Pancreas (tissue), 10 donors: ENCODE measurements around the gene HOXD4. TPM values are rescaled to one million over a fixed set of nuclear protein-coding genes. Genes with fewer than 3 reads are reported as not detected.
A peak's percentile ranks its signal among the peaks of the same experiment; 100 is the strongest.

ENCODE experiments used
- ATAC-seq, 4 donors: fragments of 200-7000 bp; cut with Tn5 transposase; one replicate each; pipeline versions ENCODE4 v1.8.0 to v1.9.1; 2020; ENCODE audit warnings: mild to moderate bottlenecking in 4 of 4, moderate library complexity in 4 of 4
- DNase-seq, 6 donors: peaks; one replicate each; pipeline ENCODE4 v3.0.0-alpha.2; 2020
- FAIRE-seq: peaks from 2 replicates; lab custom pipeline; 2012; peaks lifted over from hg19 to GRCh38; lab: Jason Lieb, UNC
- H3K27ac ChIP-seq, 4 donors: fragments of 200-600 bp; sonication (generic); 1 replicate in 3 of 4; 2 replicates in 1 of 4; pipeline versions ENCODE4 v1.5.0 to v1.8.0; 2020
- H3K27me3 ChIP-seq, 4 donors: fragments of 200-600 bp; one replicate each; pipeline ENCODE4 v1.8.0; 2021
- H3K36me3 ChIP-seq, 3 donors: fragments of 200-600 bp; sonication (generic) in 1 of 3; one replicate each; pipeline versions ENCODE4 v1.5.0 to v1.8.0; 2020 to 2021
- H3K4me1 ChIP-seq, 3 donors: fragments of 200-600 bp; one replicate each; pipeline ENCODE4 v1.8.0; 2021
- H3K4me3 ChIP-seq, 4 donors: fragments of 200-600 bp; sonication (generic) in 2 of 4; one replicate each; pipeline versions ENCODE4 v1.5.0 to v1.8.0; 2020 to 2021
- H3K9me3 ChIP-seq, 4 donors: fragments of 200-600 bp; one replicate each; pipeline ENCODE4 v1.8.0; 2021
- WGBS, 2 donors: extraction: QIAGEN DNeasy Blood & Tissue Kit; methylation state at CpG; one replicate each; pipeline ENCODE4 v1.1.7; 2013; 5-methylcytosine and 5-hydroxymethylcytosine counted together
- intact Hi-C, 3 donors: fragments of 100-400 bp; cut with DNase I; formaldehyde crosslinking; loops; one replicate each; pipeline versions ENCODE4 v1.11.1 to v1.14.2; 2022
- polyA plus RNA-seq, 2 donors: library from polyadenylated mRNA; stranded (reverse); fragments of 200-250 nt; gene quantifications; one replicate each; pipeline ENCODE4 v1.2.3, GENCODE V29; 2013
- total RNA-seq, 6 donors: library from RNA; stranded (reverse); fragmentation: NEBNext Ultra II Directional in 4 of 6; extraction: Animal tissue kit (Norgen Biotek cat#: 25700) in 4 of 6; gene quantifications; one replicate each; pipeline versions ENCODE4 v1.2.1 to v1.2.4, GENCODE V29; 2021 to 2023
- TF ChIP-seq, protein P1 (sequence below), 4 donors: fragments of 200-600 bp; sonication (generic) in 3 of 4; IDR thresholded peaks; one replicate each; pipeline versions ENCODE4 v1.5.0 to v1.8.0; 2021; ENCODE audit warnings: antibody characterized with exemption in 4 of 4
- donor health status: healthy with polysubstance abuse.
- donor health status: DM: no; HTN: no; CAD: no; lungs with moderate emphysema.
- donor health status: DM: no; HTN: no; CAD: no.
- donor health status: control.
- donor health status: control.
- donor health status: Bipolar disorder and iron deficiency.
- donor health status: DM: yes; HTN: yes; CAD: no.
- donor health status: DM: no; HTN: no; CAD: no.
- donor health status: DM: no; HTN: no; CAD: no.
- donor health status: DM: yes; HTN: yes; CAD: no.

HOXD4 gene
- total and polyA plus RNA-seq, 8 donors, result 0.13 to 1.8 (median 0.31) TPM; not detected in 2

DNA sequence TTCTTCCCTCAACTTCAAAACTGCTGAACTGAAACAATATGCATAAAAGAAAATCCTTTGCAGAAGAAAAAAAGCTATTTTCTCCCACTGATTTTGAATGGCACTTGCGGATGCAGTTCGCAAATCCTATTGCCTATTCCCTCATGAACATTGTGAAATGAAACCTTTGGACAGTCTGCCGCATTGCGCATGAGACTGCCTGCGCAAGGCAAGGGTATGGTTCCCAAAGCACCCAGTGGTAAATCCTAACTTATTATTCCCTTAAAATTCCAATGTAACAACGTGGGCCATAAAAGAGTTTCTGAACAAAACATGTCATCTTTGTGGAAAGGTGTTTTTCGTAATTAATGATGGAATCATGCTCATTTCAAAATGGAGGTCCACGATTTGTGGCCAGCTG is 13.4 kb upstream of the HOXD4 start:
- H3K4me3 ChIP-seq, result no peak overlapping the region
- intact Hi-C loops, result loop anchor here (5.0 to 10.0 kb wide), 3 partner anchors 317 to 504 kb away; no protein-coding TSS in a partner anchor

DNA sequence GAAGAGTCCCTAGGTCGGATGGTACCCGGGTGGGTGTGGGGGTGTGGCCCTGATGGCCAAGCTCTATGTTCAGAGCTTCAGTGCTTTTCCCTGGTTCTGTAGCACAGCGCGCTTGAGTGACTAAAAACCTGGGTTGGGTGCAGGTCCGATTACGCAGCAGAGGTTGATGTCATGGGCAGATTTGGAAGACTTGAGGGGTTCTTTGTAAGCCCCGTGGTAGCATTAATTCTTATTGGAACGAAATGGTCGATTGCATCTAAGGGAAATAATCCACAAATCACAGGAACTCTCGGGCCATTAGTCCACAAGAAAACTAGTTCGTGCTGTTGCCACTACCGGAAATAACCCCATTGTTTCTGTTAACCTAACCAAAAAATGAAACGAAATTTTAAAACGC is 12.8 kb upstream of the HOXD4 start:
- WGBS, 2 donors, result 9 to 13% methylated on average over 14 of the region's 14 CpGs
- Histone ChIP-seq H3K36me3 (no peaks in the 10 kb centered on the region), H3K4me1 (peaks cover 0 to 6% (median 0%) of the 10 kb centered on the region in 3 donors), H3K4me3 (no peak overlapping the region), H3K27me3 (peaks cover 0 to 62% (median 15%) of the 10 kb centered on the region in 4 donors), H3K27ac (no peak overlapping the region), H3K9me3 (no peaks in the 10 kb centered on the region)
- intact Hi-C loops, result loop anchor here (5.0 to 10.0 kb wide), 3 partner anchors 316 to 504 kb away; no protein-coding TSS in a partner anchor
- DNase-seq (no peak), FAIRE-seq (no peak), ATAC-seq (no peak)
- TF ChIP-seq, protein P1, sequence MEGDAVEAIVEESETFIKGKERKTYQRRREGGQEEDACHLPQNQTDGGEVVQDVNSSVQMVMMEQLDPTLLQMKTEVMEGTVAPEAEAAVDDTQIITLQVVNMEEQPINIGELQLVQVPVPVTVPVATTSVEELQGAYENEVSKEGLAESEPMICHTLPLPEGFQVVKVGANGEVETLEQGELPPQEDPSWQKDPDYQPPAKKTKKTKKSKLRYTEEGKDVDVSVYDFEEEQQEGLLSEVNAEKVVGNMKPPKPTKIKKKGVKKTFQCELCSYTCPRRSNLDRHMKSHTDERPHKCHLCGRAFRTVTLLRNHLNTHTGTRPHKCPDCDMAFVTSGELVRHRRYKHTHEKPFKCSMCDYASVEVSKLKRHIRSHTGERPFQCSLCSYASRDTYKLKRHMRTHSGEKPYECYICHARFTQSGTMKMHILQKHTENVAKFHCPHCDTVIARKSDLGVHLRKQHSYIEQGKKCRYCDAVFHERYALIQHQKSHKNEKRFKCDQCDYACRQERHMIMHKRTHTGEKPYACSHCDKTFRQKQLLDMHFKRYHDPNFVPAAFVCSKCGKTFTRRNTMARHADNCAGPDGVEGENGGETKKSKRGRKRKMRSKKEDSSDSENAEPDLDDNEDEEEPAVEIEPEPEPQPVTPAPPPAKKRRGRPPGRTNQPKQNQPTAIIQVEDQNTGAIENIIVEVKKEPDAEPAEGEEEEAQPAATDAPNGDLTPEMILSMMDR (IDR thresholded peaks at IDR 0.05), result no peak

More for the DNA sequence above, 13.4 kb upstream of the HOXD4 start:
- Histone ChIP-seq H3K27me3 (peaks cover 0 to 66% (median 18%) of the 10 kb centered on the region in 4 donors), H3K9me3 (no peaks in the 10 kb centered on the region), H3K36me3 (no peaks in the 10 kb centered on the region), H3K27ac (no peak overlapping the region), H3K4me1 (peaks cover 0 to 6% (median 0%) of the 10 kb centered on the region in 3 donors)
- ATAC-seq, result no peak
- FAIRE-seq, result no peak
- no peak for DNase-seq
- WGBS, 2 donors, result 29 to 35% methylated on average over 8 of the region's 8 CpGs
- TF ChIP-seq, protein P1 (IDR thresholded peaks at IDR 0.05), result no peak

DNA sequence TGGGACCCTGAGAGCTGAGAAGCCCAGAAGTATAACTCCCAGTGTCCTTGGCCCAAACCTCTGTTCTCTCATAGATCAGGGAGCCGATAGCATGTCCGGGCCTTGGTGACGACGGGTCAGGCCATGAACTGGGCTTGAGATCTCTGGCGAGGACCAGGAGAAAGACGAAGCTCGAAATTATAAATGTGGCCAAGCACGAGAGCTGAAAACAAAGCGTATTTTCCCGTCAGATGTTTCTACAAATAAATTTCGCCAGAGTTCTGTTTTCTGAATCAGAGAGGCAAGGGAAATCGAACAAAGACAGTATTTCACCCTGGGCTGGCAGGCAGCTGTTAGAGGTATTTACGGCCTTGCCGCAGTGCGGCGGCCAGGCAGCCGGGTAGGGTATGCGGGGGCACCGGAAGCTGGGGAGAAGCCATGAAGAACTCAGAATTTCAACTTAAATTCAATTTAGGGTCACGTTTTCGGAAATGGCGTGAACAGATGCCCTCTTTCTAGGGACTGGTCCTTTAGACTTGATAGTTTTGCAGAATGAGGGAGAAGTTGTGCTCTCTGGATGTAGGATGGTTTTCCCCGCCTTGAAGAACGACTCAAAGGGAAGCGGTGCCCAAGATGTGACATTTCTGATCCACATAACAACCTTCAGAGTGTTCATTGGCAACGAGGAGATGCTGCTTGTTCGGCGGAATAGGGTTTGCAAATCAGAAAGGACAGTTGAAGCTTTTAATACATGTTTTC is 12.3 kb upstream of the HOXD4 start:
- WGBS, 2 donors, result 15% methylated on average over 28 of the region's 28 CpGs
- no peaks in the 10 kb centered on the region for H3K9me3 ChIP-seq
- no peak for DNase-seq
- FAIRE-seq, result no peak
- peak overlapping the region in 1 of 4 donors; percentile 28 for H3K27ac ChIP-seq
- no peak overlapping the region for H3K4me3 ChIP-seq
- H3K4me1 ChIP-seq, result peaks cover 0 to 6% (median 0%) of the 10 kb centered on the region in 3 donors
- no peak for ATAC-seq
- no peaks in the 10 kb centered on the region for H3K36me3 ChIP-seq
- intact Hi-C loops, result loop anchor here (5.0 to 10.0 kb wide), 3 partner anchors 316 to 503 kb away; no protein-coding TSS in a partner anchor
- TF ChIP-seq, protein P1 (IDR thresholded peaks at IDR 0.05), result no peak
- H3K27me3 ChIP-seq, result peaks cover 0 to 62% (median 15%) of the 10 kb centered on the region in 4 donors

DNA sequence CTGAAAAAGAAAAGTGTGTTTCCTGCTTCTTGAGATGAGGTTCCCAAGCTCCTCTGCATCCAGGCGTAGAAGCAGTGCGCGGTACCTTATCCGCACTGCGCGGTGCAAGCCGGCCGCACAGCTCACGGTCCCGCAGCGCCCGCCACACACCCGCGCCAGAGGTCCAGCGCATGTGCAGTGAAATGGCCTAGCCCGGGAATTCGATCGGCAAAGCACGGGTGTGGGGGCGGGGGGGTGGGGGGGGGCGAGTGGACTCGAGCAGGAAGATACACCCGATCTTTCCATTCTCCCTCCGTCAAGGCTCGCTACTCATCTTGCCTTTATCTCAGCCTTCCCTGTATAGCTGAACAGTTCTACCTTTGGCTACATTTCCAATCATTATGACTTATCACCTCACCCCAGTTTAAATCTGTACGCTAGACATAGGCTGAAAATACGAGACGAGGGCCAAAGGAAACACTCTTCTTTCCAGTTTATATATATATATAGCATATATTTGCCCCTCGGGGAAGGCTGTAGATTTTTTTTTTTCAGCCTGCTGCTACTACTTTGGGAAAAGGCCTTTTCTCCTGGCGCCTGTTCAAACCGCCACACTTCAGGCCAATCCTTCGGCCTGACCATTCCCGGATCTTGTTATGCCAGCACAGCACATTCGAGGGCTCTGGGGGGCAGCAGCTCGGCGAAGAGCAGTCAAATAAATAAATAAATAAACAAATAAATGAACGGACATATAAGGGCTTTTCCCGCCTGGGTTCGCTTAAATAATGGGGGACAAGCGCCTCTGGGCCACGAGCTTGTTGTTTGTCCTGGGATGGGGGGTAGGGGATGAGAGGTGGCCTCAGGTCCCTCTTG is 11.5 kb upstream of the HOXD4 start:
- peak overlapping the region in 2 of 4 donors; percentile 33 to 46 for H3K4me3 ChIP-seq

More for the DNA sequence above, 11.5 kb upstream of the HOXD4 start:
- Histone ChIP-seq H3K27ac (no peak overlapping the region), H3K9me3 (no peaks in the 10 kb centered on the region), H3K27me3 (peaks cover 0 to 57% (median 12%) of the 10 kb centered on the region in 4 donors), H3K4me1 (peaks cover 0 to 6% (median 0%) of the 10 kb centered on the region in 3 donors), H3K36me3 (no peaks in the 10 kb centered on the region)
- no peak for FAIRE-seq
- 13 to 15% methylated on average over 39 to 41 of the region's 41 CpGs for WGBS, 2 donors
- DNase-seq, result no peak
- intact Hi-C loops, result loop anchor here (5.0 to 10.0 kb wide), 6 partner anchors 312 to 505 kb away; no protein-coding TSS in a partner anchor
- TF ChIP-seq, protein P1 (IDR thresholded peaks at IDR 0.05), result no peak
- peak in 2 of 4 donors; percentile 3 to 14 for ATAC-seq
